ENCODE results near the gene NASP. TPM values are rescaled to one million over a fixed set of nuclear protein-coding genes. Genes with fewer than 3 reads are reported as not detected.

NASP gene
- 100 to 1,000 TPM; 212 to 219 TPM for total RNA-seq
- 79.9 TPM for polyA plus RNA-seq

- POLR2A ChIA-PET: interaction anchor here (0.5 to 2.1 kb wide), 18 partner anchors 16 to 910 kb away, joined by 3 to 11 read pairs (median 4); partner anchors contain the start of genes AKR1A1, CCDC163, GPBP1L1 and HECTD3
- Mint-ChIP-seq H3K9me3 (no peaks in the 10 kb centered on the region), H3K27me3 (peaks cover 0 to 2% of the 10 kb centered on the region in 2 donors), H3K4me1 (peaks cover 31 to 40% (median 35%) of the 10 kb centered on the region in 3 donors), H3K27ac (peak within 1 kb of the TSS; percentile 96 to 99 (median 99)), H3K36me3 (peaks cover 0 to 12% (median 0%) of the 10 kb centered on the region in 3 donors), H3K4me3 (peak within 1 kb of the TSS; percentile 93 to 100 (median 99))
- peaks cover 21% of the 10 kb centered on the region for H3K4me1 ChIP-seq (ENCODE audit: insufficient read depth, low read length)
- peak; percentile 84 to 96 (median 88) for DNase-seq
- H3K4me3 ChIP-seq (ENCODE audit: low read length): peak within 1 kb of the TSS; percentile 95
- no peaks in the 10 kb centered on the region for H3K27me3 ChIP-seq (ENCODE audit: insufficient read depth, low read length, poor library complexity, severe bottlenecking)
- CTCF ChIA-PET: interaction anchor here (0.7 to 6.9 kb wide), 8 partner anchors 8 to 574 kb away, joined by 3 to 48 read pairs (median 3); partner anchors contain the start of genes AKR1A1, CCDC163 and MMACHC
- peak within 1 kb of the TSS; percentile 95 for H3K27ac ChIP-seq (ENCODE audit: low read depth, low read length)
- H3K36me3 ChIP-seq (ENCODE audit: insufficient read depth, low read length): no peaks in the 10 kb centered on the region
- H3K9me3 ChIP-seq (ENCODE audit: low read length): no peaks in the 10 kb centered on the region
Observed at GRCh38 chr1:45583666-45584350, at the start of gene NASP. Gene NASP (plus strand): TSS chr1:45584041. CDS start chr1:45584147, 106 bp downstream.

GRCh38 chr1:45535988-45536766, 47.7 kb upstream of the NASP start:
- peaks cover 0 to 1% (median 0%) of the 10 kb centered on the region in 3 donors for H3K4me1 Mint-ChIP-seq
- no peaks in the 10 kb centered on the region for H3K4me1 ChIP-seq (ENCODE audit: insufficient read depth, low read length)
- ChIA-PET CTCF (interaction anchor here (1.4 kb wide), 1 partner anchor 24 kb away, joined by 4 read pairs; no protein-coding TSS in a partner anchor), POLR2A (no interaction called here)
- H3K27me3 Mint-ChIP-seq: no peaks in the 10 kb centered on the region
- H3K9me3 ChIP-seq (ENCODE audit: low read length): no peaks in the 10 kb centered on the region
- H3K4me3 Mint-ChIP-seq: no peak overlapping the region
- no peaks in the 10 kb centered on the region for H3K27me3 ChIP-seq (ENCODE audit: insufficient read depth, low read length, poor library complexity, severe bottlenecking)
- H3K36me3 Mint-ChIP-seq: no peaks in the 10 kb centered on the region
- DNase-seq: no peak
- H3K36me3 ChIP-seq (ENCODE audit: insufficient read depth, low read length): no peaks in the 10 kb centered on the region
- no peaks in the 10 kb centered on the region for H3K9me3 Mint-ChIP-seq
- peak overlapping the region in 1 of 8 donors; percentile 12 for H3K27ac Mint-ChIP-seq
- H3K27ac ChIP-seq (ENCODE audit: low read depth, low read length): no peak overlapping the region
- H3K4me3 ChIP-seq (ENCODE audit: low read length): no peak overlapping the region

- Mint-ChIP-seq H3K36me3 (no peaks in the 10 kb centered on the region), H3K27me3 (peaks cover 0 to 1% of the 10 kb centered on the region in 2 donors), H3K4me1 (no peaks in the 10 kb centered on the region), H3K9me3 (no peaks in the 10 kb centered on the region), H3K27ac (no peak overlapping the region), H3K4me3 (no peak overlapping the region)
- H3K4me1 ChIP-seq (ENCODE audit: insufficient read depth, low read length): no peaks in the 10 kb centered on the region
- H3K27me3 ChIP-seq (ENCODE audit: insufficient read depth, low read length, poor library complexity, severe bottlenecking): no peaks in the 10 kb centered on the region
- DNase-seq: no peak
- no peak overlapping the region for H3K4me3 ChIP-seq (ENCODE audit: low read length)
- H3K9me3 ChIP-seq (ENCODE audit: low read length): no peaks in the 10 kb centered on the region
- POLR2A ChIA-PET: no interaction called here
- H3K36me3 ChIP-seq (ENCODE audit: insufficient read depth, low read length): no peaks in the 10 kb centered on the region
- H3K27ac ChIP-seq (ENCODE audit: low read depth, low read length): no peak overlapping the region
- CTCF ChIA-PET: no interaction called here
Observed at GRCh38 chr1:45536886-45537285, 47.0 kb upstream of the NASP start.

- no peak overlapping the region for H3K4me3 ChIP-seq (ENCODE audit: low read length)
- Mint-ChIP-seq H3K9me3 (no peaks in the 10 kb centered on the region), H3K27me3 (peaks cover 0 to 1% of the 10 kb centered on the region in 2 donors), H3K27ac (no peak overlapping the region), H3K36me3 (no peaks in the 10 kb centered on the region), H3K4me3 (no peak overlapping the region), H3K4me1 (peaks cover 25 to 30% (median 27%) of the 10 kb centered on the region in 3 donors)
- peaks cover 12% of the 10 kb centered on the region for H3K4me1 ChIP-seq (ENCODE audit: insufficient read depth, low read length)
- CTCF ChIA-PET: no interaction called here
- H3K27ac ChIP-seq (ENCODE audit: low read depth, low read length): no peak overlapping the region
- H3K9me3 ChIP-seq (ENCODE audit: low read length): no peaks in the 10 kb centered on the region
- POLR2A ChIA-PET: no interaction called here
- H3K27me3 ChIP-seq (ENCODE audit: insufficient read depth, low read length, poor library complexity, severe bottlenecking): no peaks in the 10 kb centered on the region
- no peaks in the 10 kb centered on the region for H3K36me3 ChIP-seq (ENCODE audit: insufficient read depth, low read length)
- DNase-seq: no peak
Observed at GRCh38 chr1:45541193-45541592, 42.6 kb upstream of the NASP start.

GRCh38 chr1:45542591-45542990, 41.2 kb upstream of the NASP start:
- CTCF ChIA-PET: no interaction called here
- no peaks in the 10 kb centered on the region for H3K27me3 ChIP-seq (ENCODE audit: insufficient read depth, low read length, poor library complexity, severe bottlenecking)
- H3K4me3 Mint-ChIP-seq: peak overlapping the region in 2 of 7 donors; percentile 19 to 29

GRCh38 chr1:45543581-45544417, 40.0 kb upstream of the NASP start:
- ChIA-PET CTCF (interaction anchor here (0.7 to 1.3 kb wide), 4 partner anchors 22 to 201 kb away, joined by 3 to 4 read pairs (median 3); partner anchors contain the start of gene PRDX1), POLR2A (interaction anchor here (0.7 kb wide), 1 partner anchor 23 kb away, joined by 3 read pairs; no protein-coding TSS in a partner anchor)
- DNase-seq: peak; percentile 64 to 80 (median 74)
- Mint-ChIP-seq H3K4me3 (peak overlapping the region; percentile 2 to 88 (median 60)), H3K9me3 (no peaks in the 10 kb centered on the region), H3K4me1 (peaks cover 25 to 30% (median 27%) of the 10 kb centered on the region in 3 donors), H3K36me3 (no peaks in the 10 kb centered on the region), H3K27ac (peak overlapping the region; percentile 69 to 95 (median 90)), H3K27me3 (peaks cover 0 to 1% of the 10 kb centered on the region in 2 donors)
- Histone ChIP-seq H3K4me1 (ENCODE audit: insufficient read depth, low read length) (peaks cover 12% of the 10 kb centered on the region), H3K9me3 (ENCODE audit: low read length) (no peaks in the 10 kb centered on the region), H3K36me3 (ENCODE audit: insufficient read depth, low read length) (no peaks in the 10 kb centered on the region), H3K27me3 (ENCODE audit: insufficient read depth, low read length, poor library complexity, severe bottlenecking) (no peaks in the 10 kb centered on the region), H3K27ac (ENCODE audit: low read depth, low read length) (peak overlapping the region; percentile 25), H3K4me3 (ENCODE audit: low read length) (peak overlapping the region; percentile 36)

More at GRCh38 chr1:45542591-45542990, 41.2 kb upstream of the NASP start:
- H3K36me3 ChIP-seq (ENCODE audit: insufficient read depth, low read length): no peaks in the 10 kb centered on the region
- POLR2A ChIA-PET: no interaction called here
- no peaks in the 10 kb centered on the region for H3K36me3 Mint-ChIP-seq
- peaks cover 12% of the 10 kb centered on the region for H3K4me1 ChIP-seq (ENCODE audit: insufficient read depth, low read length)
- no peaks in the 10 kb centered on the region for H3K9me3 ChIP-seq (ENCODE audit: low read length)
- peak overlapping the region in 3 of 8 donors; percentile 17 to 76 (median 33) for H3K27ac Mint-ChIP-seq
- no peak for DNase-seq
- H3K9me3 Mint-ChIP-seq: no peaks in the 10 kb centered on the region
- peaks cover 0 to 1% of the 10 kb centered on the region in 2 donors for H3K27me3 Mint-ChIP-seq
- H3K4me3 ChIP-seq (ENCODE audit: low read length): no peak overlapping the region
- H3K4me1 Mint-ChIP-seq: peaks cover 25 to 30% (median 27%) of the 10 kb centered on the region in 3 donors
- H3K27ac ChIP-seq (ENCODE audit: low read depth, low read length): no peak overlapping the region

GRCh38 chr1:45544530-45544929, 39.3 kb upstream of the NASP start:
- ChIA-PET CTCF (interaction anchor here (1.1 to 1.3 kb wide), 5 partner anchors 10 to 185 kb away, joined by 3 to 4 read pairs (median 3); partner anchors contain the start of gene PRDX1), POLR2A (no interaction called here)
- H3K9me3 Mint-ChIP-seq: no peaks in the 10 kb centered on the region
- Histone ChIP-seq H3K4me1 (ENCODE audit: insufficient read depth, low read length) (peaks cover 12% of the 10 kb centered on the region), H3K27me3 (ENCODE audit: insufficient read depth, low read length, poor library complexity, severe bottlenecking) (no peaks in the 10 kb centered on the region), H3K36me3 (ENCODE audit: insufficient read depth, low read length) (no peaks in the 10 kb centered on the region), H3K4me3 (ENCODE audit: low read length) (no peak overlapping the region), H3K9me3 (ENCODE audit: low read length) (no peaks in the 10 kb centered on the region), H3K27ac (ENCODE audit: low read depth, low read length) (no peak overlapping the region)
- H3K36me3 Mint-ChIP-seq: no peaks in the 10 kb centered on the region
- no peak for DNase-seq
- no peak overlapping the region for H3K4me3 Mint-ChIP-seq
- H3K27ac Mint-ChIP-seq: peak overlapping the region in 6 of 8 donors; percentile 50 to 95 (median 90)
- peaks cover 0 to 1% of the 10 kb centered on the region in 2 donors for H3K27me3 Mint-ChIP-seq
- peaks cover 25 to 30% (median 27%) of the 10 kb centered on the region in 3 donors for H3K4me1 Mint-ChIP-seq
